Measurements from ENCODE around the gene MCM9. TPM values are rescaled to one million over a fixed set of nuclear protein-coding genes. Genes with fewer than 3 reads are reported as not detected.

MCM9 gene
- total RNA-seq, 4 donors from 2014 or later = 3.5 to 6.9 (median 5.0) TPM

GRCh38 chr6:118896339-118897136 is 38.4 kb downstream of the MCM9 start:
- in situ Hi-C loops (cut with MboI; ENCODE audit: low sequenced_read_pairs in 4 of 4) = no loop called here
- TF ChIP-seq, protein P1, sequence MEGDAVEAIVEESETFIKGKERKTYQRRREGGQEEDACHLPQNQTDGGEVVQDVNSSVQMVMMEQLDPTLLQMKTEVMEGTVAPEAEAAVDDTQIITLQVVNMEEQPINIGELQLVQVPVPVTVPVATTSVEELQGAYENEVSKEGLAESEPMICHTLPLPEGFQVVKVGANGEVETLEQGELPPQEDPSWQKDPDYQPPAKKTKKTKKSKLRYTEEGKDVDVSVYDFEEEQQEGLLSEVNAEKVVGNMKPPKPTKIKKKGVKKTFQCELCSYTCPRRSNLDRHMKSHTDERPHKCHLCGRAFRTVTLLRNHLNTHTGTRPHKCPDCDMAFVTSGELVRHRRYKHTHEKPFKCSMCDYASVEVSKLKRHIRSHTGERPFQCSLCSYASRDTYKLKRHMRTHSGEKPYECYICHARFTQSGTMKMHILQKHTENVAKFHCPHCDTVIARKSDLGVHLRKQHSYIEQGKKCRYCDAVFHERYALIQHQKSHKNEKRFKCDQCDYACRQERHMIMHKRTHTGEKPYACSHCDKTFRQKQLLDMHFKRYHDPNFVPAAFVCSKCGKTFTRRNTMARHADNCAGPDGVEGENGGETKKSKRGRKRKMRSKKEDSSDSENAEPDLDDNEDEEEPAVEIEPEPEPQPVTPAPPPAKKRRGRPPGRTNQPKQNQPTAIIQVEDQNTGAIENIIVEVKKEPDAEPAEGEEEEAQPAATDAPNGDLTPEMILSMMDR (IDR thresholded peaks at IDR 0.05 in 4 of 5, conservative IDR thresholded peaks at IDR 0.05 in 1 of 5) = peak in 2 of 5 experiments; percentile 22 to 36
- no peak for TF ChIP-seq POLR2A (IDR thresholded peaks at IDR 0.05)
- Histone ChIP-seq H3K27me3 (no peaks in the 10 kb centered on the region), H3K4me3 (no peak overlapping the region), H3K27ac (peak overlapping the region; percentile 89 to 97 (median 92)), H3K36me3 (no peaks in the 10 kb centered on the region), H3K9me3 (no peaks in the 10 kb centered on the region), H3K4me1 (peaks cover 24 to 31% of the 10 kb centered on the region in 2 donors)
- ATAC-seq (no peak), DNase-seq (no peak)
- intact Hi-C loops (cut with DNase I; ENCODE audit: low total_unique reads) = loop anchor here (10.0 kb wide), 4 partner anchors 242 to 1222 kb away; partner anchors contain the start of genes CEP85L and NUS1

GRCh38 chr6:118895859-118896258 is 39.1 kb downstream of the MCM9 start:
- ATAC-seq (no peak), DNase-seq (no peak)
- in situ Hi-C loops (cut with MboI; ENCODE audit: low sequenced_read_pairs in 4 of 4) = no loop called here
- H3K9me3 ChIP-seq = no peaks in the 10 kb centered on the region
- H3K27ac ChIP-seq = peak overlapping the region; percentile 89 to 97 (median 92)
- TF ChIP-seq, protein P1 (IDR thresholded peaks at IDR 0.05 in 4 of 5, conservative IDR thresholded peaks at IDR 0.05 in 1 of 5) = no peak
- no peak for TF ChIP-seq POLR2A (IDR thresholded peaks at IDR 0.05)
- peak overlapping the region in 2 of 4 donors; percentile 86 to 95 for H3K4me3 ChIP-seq
- peaks cover 24 to 35% of the 10 kb centered on the region in 2 donors for H3K4me1 ChIP-seq
- no peaks in the 10 kb centered on the region for H3K36me3 ChIP-seq
- H3K27me3 ChIP-seq = no peaks in the 10 kb centered on the region
- intact Hi-C loops (cut with DNase I; ENCODE audit: low total_unique reads) = loop anchor here (10.0 kb wide), 4 partner anchors 241 to 1221 kb away; partner anchors contain the start of genes CEP85L and NUS1

DNA sequence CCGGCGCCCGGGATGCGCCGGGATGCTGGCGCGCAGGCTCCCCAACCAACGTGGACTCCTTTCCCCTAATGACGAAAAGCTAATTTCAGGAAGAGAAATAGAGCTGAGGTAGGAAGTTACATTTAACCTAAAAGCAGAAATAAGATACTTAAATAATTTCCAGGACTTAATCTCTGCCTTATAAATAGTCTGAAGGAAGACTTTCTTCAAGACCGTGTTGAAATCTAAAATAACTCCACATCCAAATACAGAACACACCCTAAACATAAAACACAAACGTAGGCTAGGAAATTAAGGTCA is 39.7 kb downstream of the MCM9 start:
- no peaks in the 10 kb centered on the region for H3K27me3 ChIP-seq
- no peak for ATAC-seq
- no peaks in the 10 kb centered on the region for H3K9me3 ChIP-seq
- H3K4me1 ChIP-seq = peaks cover 19 to 32% of the 10 kb centered on the region in 2 donors
- no peaks in the 10 kb centered on the region for H3K36me3 ChIP-seq
- intact Hi-C loops (cut with DNase I; ENCODE audit: low total_unique reads) = loop anchor here (10.0 kb wide), 4 partner anchors 240 to 1220 kb away; partner anchors contain the start of genes CEP85L and NUS1
- H3K27ac ChIP-seq = peak overlapping the region; percentile 89 to 97 (median 92)
- no peak for DNase-seq
- in situ Hi-C loops (cut with MboI; ENCODE audit: low sequenced_read_pairs in 4 of 4) = no loop called here
- H3K4me3 ChIP-seq = peak overlapping the region; percentile 69 to 95 (median 78)
- TF ChIP-seq POLR2A (IDR thresholded peaks at IDR 0.05) = no peak
- TF ChIP-seq, protein P1 (IDR thresholded peaks at IDR 0.05 in 4 of 5, conservative IDR thresholded peaks at IDR 0.05 in 1 of 5) = no peak

DNA sequence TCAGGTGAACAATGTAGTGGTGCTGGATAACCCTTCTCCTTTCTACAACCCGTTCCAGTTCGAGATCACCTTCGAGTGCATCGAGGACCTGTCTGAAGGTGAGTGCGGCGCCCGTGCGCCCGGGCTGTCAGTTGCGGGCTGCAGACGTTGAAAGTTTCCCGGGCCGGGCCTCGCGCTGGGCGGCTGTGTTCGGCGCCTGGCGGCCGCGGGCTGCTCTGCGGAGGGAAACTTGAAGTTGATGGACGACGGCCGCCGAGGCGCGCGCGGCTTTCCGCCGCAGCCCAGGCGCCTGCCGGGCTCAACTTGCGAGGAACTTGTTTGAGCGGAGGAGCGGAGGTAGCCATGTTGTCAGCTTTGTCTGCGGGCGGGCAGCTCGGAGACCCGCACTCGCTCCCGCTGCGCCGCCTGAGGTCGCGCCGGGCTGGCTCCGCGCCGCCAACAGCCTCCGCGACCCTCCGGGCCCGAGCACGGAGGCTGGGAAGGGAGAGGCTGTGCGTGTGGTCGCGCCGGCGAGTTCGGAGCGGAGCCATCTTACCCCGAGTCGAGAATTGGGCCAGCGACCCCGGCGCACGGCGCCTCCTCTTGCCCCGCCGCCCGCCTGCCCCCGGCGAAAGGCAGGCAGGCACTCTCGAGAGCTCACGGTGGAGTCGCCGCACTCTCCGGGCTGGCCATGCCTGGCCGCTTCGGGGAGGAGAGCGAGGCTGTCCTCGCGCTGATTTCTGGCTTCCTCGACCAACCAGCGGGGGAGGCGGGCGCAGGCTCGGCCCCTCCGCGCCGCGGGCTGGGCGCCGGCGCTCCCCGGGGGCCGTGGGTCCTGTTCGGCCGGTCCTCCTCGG is 40.3 kb downstream of the MCM9 start:
- no peaks in the 10 kb centered on the region for H3K36me3 ChIP-seq
- H3K27me3 ChIP-seq = no peaks in the 10 kb centered on the region
- peak overlapping the region; percentile 69 to 95 (median 78) for H3K4me3 ChIP-seq
- ATAC-seq (peak; percentile 42 to 61), DNase-seq (peak; percentile 40 to 60)
- intact Hi-C loops (cut with DNase I; ENCODE audit: low total_unique reads) (loop anchor here (1.0 to 10.0 kb wide), 6 partner anchors 40 to 1220 kb away; partner anchors contain the start of genes CEP85L and NUS1), in situ Hi-C loops (cut with MboI; ENCODE audit: low sequenced_read_pairs in 4 of 4) (no loop called here)
- TF ChIP-seq POLR2A (IDR thresholded peaks at IDR 0.05) = peak; percentile 45 to 54
- TF ChIP-seq, protein P1 (IDR thresholded peaks at IDR 0.05 in 4 of 5, conservative IDR thresholded peaks at IDR 0.05 in 1 of 5) = no peak
- H3K27ac ChIP-seq = peak overlapping the region; percentile 89 to 97 (median 92)
- peaks cover 16 to 31% of the 10 kb centered on the region in 2 donors for H3K4me1 ChIP-seq
- no peaks in the 10 kb centered on the region for H3K9me3 ChIP-seq
